Middle frontal gyrus (tissue), 1 donor: ENCODE data around the gene PGAM1.
A peak's percentile ranks its signal among the peaks of the same experiment; 100 is the strongest.
"Not testable (repeated sequence)": the region's sequence is repeated elsewhere in the genome, so short reads cannot be mapped to it uniquely, and the experiment has no call there.

ENCODE experiments used
- DNase-seq: peaks from one replicate; pipeline ENCODE4 v3.0.0-alpha.2; 2015; ENCODE audit warnings: low spot score; ENCODE audit errors: extremely low spot score

PGAM1 gene

GRCh38 chr10:97407211-97407951, 18.6 kb upstream of the PGAM1 start:
- DNase-seq = no peak

GRCh38 chr10:97407952-97408248, 18.1 kb upstream of the PGAM1 start:
- DNase-seq = no peak

DNA sequence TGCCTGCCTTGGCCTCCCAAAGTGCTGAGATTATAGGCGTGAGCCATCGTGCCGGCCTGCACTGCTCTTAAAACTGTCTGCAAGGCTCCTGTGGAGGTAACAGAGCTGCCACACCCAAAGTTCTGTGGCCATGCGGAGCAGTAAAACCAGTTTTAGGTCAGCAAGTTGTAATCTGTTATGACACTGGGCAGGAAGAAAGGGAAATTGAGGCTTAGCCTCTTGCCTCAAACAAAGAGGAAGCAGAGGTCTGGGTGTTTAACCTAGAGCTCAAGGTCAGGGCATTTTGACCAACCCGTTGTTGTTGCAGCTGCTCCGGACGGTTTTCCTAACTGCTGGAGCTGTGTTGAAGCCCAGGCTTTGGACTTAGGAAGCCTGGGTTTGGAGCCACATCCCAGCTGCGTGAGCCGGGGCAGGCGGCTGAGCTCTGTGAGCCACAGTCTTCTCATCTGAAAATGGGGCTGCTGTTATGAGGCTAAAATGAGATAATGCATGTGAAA, 17.4 kb upstream of the PGAM1 start:
- DNase-seq = no peak

GRCh38 chr10:97411406-97411805, 14.6 kb upstream of the PGAM1 start:
- DNase-seq = no peak

DNA sequence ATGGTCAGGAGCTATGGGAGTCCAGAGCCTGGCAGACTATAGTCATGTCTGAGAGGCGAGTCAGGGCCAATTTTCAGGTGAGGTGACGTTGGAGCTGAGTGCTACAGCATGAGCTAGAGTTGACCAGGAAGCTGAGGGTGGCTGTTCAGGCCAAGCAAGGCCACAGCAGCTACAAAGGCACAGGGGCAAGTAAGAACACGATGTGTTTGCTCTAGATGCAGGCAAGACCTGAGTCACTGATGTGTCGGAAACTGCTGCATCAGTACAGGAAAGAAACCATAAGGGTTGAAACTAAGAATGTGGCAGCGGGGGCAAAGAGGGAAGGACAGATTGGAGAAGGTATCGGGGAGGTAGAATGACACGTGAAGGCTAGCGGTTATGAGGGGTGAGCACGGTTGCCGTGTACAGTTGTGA, 13.1 kb upstream of the PGAM1 start:
- no peak for DNase-seq

GRCh38 chr10:97416565-97416964, 9.4 kb upstream of the PGAM1 start:
- no peak for DNase-seq

DNA sequence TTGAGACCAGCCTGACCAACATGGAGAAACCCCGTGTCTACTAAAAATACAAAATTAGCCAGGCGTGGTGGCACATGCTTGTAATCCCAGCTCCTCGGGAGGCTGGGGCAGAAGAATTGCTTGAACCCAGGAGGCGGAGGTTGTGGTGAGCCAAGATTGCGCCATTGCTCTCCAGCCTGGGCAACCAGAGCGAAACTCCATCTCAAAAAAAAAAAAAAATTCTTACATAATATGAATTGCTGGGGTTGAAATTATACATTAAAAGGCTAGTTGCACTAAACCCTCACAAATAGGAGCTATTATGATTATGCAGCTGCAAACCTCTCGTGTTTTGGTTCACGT, 2.3 kb upstream of the PGAM1 start:
- DNase-seq = not testable (repeated sequence)

DNA sequence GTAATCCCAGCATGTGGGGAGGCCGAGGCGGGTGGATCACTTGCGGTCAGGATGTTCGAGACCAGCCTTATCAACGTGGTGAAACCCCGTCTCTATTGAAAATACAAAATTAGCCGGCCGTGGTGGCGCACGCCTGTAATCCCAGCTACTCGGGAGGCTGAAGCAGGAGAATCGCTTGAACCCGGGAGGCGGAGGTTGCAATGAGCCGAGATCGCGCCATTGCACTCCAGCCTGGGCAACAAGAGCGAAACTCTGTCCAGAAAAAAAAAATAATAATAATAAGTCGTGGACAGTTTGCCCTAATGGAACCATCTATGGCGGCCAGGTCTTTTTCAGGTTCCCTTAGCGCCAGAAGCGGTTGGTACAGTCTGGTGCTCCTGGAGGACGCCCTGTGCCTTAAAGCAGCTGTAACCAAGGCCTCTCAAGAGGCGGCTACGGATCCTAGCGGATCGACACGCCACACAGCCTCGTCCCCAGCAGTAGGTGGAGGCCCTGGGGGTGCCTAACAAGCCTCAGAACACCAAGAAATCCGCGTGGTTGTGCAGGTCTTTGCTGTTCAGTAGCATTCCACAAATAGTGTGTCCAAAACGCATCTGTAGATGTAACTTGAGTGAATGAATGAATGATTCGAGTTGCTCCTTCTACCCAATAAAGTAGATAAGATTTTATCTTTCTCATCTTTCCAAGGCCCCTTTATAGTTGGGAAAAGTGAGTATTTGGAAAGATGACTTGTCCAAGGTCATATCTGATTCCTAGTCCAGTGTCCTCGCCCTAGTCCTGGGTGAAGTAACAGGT, 982 bp downstream of the PGAM1 start:
- DNase-seq = no peak

DNA sequence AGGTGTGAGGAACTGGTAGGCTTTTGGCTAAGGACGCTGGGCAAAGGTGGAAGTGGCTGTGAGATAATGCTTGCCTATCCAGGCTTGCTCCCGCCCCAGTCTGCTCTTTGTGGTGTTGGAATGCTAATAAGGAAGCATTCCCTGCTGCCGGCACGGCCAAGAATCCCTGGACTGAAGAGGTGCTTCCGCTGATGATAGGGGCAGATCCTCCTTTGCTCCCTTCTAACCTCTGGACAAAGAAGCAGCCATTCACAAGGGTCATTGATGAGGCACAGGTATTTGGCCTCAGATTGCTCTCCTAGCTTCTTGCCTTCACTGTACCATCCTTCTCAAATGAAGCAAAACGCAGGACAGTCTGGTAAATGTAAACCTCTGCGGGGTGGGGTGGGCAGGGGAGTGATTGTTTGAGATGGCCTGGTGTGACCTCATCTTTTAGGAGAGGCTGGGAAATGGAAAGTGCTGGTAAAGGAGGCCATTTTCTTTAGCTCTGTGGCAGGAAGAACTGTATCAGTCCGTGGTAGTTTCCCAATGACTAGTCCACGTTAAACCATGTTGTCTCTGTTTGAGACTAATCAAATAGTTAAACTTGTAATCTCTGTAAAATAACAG, 1.7 kb downstream of the PGAM1 start:
- no peak for DNase-seq

GRCh38 chr10:97428572-97428981, 2.6 kb downstream of the PGAM1 start:
- DNase-seq = no peak

DNA sequence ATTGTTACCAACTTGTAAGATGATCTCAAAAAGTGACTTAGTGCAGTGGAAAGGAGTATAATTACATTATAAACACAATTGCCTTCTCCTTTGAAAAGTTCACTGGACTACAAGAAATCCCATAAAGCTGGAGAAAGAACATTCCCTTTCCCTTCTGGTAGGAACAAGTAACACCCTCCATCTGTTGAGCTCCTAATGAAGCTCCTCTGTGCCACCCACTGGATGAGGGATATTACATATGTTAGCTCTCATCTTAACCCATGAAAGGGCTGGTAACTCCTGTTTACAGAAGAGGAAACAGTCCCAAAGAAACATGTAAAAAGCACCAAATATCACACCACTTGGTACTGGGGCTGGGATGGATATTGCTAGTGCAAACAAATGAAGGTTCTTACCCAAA, 8.1 kb downstream of the PGAM1 start:
- no peak for DNase-seq

DNA sequence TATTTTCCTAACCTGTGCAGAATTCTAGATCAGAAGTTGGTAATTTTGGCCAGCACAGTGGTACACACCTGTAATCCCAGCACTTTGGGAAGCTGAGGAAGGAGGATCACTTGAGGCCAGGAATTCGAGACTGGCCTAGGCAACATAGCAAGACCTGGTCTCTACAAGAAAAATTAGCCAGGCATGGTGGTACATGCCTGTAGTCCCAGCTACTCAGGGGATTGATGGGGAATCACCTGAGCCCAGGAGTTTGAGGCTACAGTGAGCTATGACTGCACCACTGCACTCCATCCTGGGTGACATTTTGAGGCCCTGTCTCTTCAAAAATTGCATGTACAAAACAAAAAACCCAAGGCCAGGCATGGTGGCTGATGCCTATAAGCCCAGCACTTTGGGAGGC, 8.6 kb downstream of the PGAM1 start:
- DNase-seq = no peak

DNA sequence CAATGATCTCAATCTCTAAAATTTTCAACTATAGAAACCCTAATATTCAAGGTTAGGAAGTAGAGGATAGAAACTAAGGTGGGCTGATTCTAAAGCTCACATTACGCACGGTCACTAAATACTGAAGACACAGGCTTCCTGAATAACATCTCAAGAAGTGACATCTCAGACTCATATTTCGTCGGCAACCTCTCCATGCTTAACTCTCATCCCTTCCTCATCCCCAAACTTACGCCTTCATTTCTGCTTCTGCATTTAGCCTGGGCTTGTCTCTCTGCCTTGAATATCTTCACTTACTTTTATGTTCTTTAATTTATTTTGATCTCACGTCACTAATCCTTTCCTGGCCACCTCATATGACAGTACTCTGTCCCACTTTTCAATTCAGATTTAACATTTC, 9.2 kb downstream of the PGAM1 start:
- no peak for DNase-seq

GRCh38 chr10:97442277-97442676, 16.3 kb downstream of the PGAM1 start:
- DNase-seq = no peak

GRCh38 chr10:97444212-97444611, 18.2 kb downstream of the PGAM1 start:
- no peak for DNase-seq

GRCh38 chr10:97445357-97445721, 19.3 kb downstream of the PGAM1 start:
- no peak for DNase-seq

DNA sequence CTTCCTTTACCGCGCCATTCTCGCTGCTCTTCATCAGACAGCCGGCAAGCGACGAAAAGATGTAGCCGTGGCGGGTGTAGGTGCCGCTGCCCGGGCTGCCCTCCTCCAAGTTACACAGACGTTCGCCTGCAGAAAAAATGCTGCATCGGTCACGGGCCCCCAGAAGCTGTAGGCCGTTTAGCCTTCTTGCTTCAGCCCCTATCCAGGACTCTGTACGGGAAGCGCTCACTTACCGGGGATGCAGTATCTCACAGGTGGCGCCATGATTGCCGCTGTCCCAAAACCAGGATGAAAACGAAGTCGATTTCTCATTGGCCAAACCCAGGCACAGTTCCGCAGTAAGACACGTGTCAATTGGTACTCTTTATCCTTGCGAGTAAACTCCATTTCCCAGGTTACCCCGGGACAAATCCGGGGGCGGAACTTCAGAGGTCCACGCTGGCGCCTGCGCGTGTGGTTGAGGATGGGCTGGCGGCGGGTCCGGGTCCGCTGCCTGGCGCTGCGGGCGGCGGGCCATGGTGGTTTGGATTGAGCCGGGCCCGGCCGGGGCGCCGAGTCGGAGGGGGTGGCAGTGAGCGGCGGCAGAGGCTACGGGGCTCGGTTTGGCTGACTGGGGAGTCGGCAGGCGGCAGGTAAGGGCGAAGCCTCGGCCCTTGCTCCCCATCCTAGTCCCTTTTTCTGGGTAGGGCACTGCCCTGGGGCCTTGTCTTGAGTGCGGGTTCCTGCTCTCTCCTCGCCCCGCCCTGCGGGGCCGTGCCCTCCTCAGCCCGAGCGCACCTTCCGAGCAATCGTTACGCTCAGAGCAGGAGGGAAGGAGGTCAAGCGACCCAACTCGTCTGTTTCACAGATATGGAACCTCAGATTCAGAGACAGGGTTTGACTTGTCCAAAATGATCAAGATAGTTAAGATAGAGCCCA, 20.0 kb downstream of the PGAM1 start, which contains the start of the genes EXOSC1 and ZDHHC16:
Gene EXOSC1, minus strand, starts transcription at position 285 of the 918 bp plus-strand sequence. Its CDS starts 21 bp downstream, at position 264.
Gene ZDHHC16, plus strand, starts transcription at position 454 of the 918 bp plus-strand sequence. CDS start 5,501 bp downstream, outside the sequence.
- DNase-seq = peak; percentile 97

GRCh38 chr10:97450828-97451227, 24.8 kb downstream of the PGAM1 start:
- DNase-seq = no peak

- DNase-seq = no peak
Observed at GRCh38 chr10:97451605-97452004, 25.6 kb downstream of the PGAM1 start.

DNA sequence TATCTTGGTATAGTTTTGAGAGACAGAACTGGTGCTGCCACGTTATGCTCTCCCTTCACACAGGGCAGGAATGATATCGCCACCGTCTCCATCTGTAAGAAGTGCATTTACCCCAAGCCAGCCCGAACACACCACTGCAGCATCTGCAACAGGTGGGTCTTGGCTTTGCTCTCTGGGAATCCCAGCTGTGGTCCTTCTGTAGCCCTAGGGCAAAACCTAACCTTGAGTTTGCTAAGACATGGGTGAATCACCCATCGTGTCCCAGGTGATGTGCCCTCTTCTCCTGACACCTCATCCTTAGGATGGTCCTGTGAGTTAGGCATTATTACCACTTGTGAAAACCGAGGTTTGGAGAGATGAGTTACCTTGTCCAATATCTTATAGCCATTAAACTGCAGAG, 26.4 kb downstream of the PGAM1 start:
- DNase-seq = no peak

GRCh38 chr10:97454330-97455036, 28.5 kb downstream of the PGAM1 start:
- DNase-seq = no peak
